Parathyroid adenoma (tissue), 2 donors: Measurements from ENCODE around the gene IST1.

ENCODE experiments used
- H2AFZ ChIP-seq: fragments of 300-600 bp; sonication (generic); one replicate; pipeline ENCODE4 v1.7.0; 2017; ENCODE audit warnings: antibody characterized with exemption, mild to moderate bottlenecking
- H3K27ac ChIP-seq: fragments of 300-600 bp; sonication (generic); one replicate; pipeline ENCODE4 v1.7.0; 2017
- H3K27me3 ChIP-seq: fragments of 300-600 bp; sonication (generic); one replicate; pipeline ENCODE4 v1.7.0; 2017; ENCODE audit warnings: low read length; ENCODE audit not compliant: control insufficient read depth, insufficient read depth
- H3K36me3 ChIP-seq: fragments of 300-600 bp; sonication (generic); one replicate; pipeline ENCODE4 v1.7.0; 2017; ENCODE audit warnings: low read length; ENCODE audit not compliant: control insufficient read depth, insufficient read depth
- H3K4me1 ChIP-seq: fragments of 300-600 bp; sonication (generic); one replicate; pipeline ENCODE4 v1.7.0; 2017; ENCODE audit warnings: control low read depth
- H3K4me2 ChIP-seq: fragments of 300-600 bp; sonication (generic); one replicate; pipeline ENCODE4 v1.7.0; 2017; ENCODE audit warnings: low read length
- H3K4me3 ChIP-seq: fragments of 300-600 bp; sonication (generic); one replicate; pipeline ENCODE4 v1.7.0; 2017; ENCODE audit warnings: low read depth, low read length
- H3K79me2 ChIP-seq: fragments of 300-600 bp; sonication (generic); one replicate; pipeline ENCODE4 v1.7.0; 2017; ENCODE audit warnings: control low read depth
- H3K9ac ChIP-seq: fragments of 300-600 bp; sonication (generic); one replicate; pipeline ENCODE4 v1.7.0; 2017; ENCODE audit warnings: mild to moderate bottlenecking
- H3K9me3 ChIP-seq: fragments of 300-600 bp; sonication (generic); one replicate; pipeline ENCODE4 v1.7.0; 2017; ENCODE audit warnings: low read length; ENCODE audit not compliant: control insufficient read depth
- CTCF ChIP-seq: fragments of 300-600 bp; sonication (generic); IDR thresholded peaks from one replicate; pipeline ENCODE4 v1.7.0; 2017; ENCODE audit warnings: antibody characterized with exemption, mild to moderate bottlenecking
- donor health status: primary hyperparathyroidism.

The IST1 gene

DNA sequence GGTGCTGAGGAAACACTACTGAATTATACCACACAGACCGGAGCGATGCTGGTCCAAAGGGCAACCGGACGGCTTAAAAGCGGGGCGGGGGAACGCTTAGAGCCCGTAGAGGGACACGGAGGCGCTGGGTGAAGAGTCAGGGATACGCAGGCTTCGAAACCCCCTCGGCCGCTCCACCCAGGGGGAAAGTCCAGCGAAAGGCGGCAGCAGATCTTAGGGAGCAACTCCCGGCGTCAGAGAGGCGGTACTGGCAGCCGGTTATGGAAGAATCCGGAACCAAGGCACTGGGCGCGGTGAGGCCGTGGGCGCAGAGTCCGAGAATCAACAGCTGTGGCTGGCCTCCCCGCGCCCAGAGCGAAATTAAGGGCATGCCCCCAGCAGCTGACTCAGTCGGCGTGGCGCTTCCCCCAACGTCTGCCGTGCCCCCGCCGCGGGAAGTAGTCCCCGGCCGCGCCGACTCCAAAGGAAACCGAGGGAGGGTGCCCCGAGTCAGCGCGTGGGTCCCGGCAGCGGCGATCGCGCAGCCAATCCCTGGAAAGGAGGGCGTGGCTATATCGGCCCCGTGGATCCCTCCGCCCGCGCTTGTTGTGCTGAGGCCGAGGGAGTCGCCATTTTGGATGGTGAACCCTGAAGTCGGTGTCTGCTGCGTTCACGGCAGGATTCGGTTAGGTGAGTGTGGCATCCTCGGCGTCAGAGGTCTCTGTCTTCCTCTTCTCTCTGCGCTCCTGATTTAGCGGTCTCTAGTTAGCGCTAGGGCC lies at the start of gene IST1:
IST1 (plus strand) TSS at position 611 of the 758 bp plus-strand sequence. CDS start 20,110 bp downstream, outside the sequence.
- Histone ChIP-seq H3K4me3 (peak within 1 kb of the TSS; percentile 99), H3K9ac (peak within 1 kb of the TSS; percentile 98)

DNA sequence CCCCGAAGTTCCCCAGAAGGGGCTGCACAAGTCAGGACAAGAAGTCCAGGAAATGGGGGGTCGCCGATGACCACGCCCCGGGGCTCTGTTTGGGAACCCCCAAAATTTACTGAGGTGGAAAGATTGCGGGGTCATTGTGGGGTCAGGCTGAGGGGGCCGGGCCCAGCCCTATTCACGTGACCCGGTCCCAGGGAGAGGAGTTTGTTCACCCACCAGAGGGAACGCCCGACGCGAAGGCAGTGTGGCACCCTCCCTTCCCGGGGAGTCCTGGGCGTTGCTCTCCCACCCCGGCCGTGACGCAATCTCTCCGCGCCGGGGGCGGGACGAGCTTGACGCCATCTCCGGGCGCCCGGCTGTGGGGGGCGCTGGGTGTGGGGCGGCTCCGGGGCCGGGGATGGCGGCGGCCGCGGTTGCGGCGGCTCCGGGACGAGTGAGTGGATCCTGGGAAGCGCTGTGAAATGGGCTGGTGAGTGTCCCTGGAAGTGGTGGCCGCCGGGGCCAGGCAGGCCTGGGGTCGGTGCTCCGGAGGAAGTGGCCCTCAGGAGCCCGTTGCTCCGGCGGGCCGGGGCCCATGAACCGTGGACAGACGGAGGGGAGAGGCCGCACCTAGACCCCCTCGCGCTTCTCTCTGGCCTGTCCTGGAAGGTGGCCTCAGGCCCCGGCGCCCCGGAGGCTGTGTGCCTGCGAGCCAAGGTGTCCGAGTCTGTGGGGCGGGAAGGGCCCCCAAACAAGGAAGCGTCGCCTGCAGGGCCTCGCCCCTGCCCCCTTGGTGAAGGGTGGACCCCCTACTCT lies 49.5 kb upstream of the IST1 start, which contains the start of gene ATXN1L:
ATXN1L (plus strand) TSS at position 338 of the 792 bp plus-strand sequence. CDS start 3,765 bp downstream, outside the sequence.
- Histone ChIP-seq H3K4me3 (peak within 1 kb of the TSS; percentile 90), H3K9ac (peak within 1 kb of the TSS; percentile 80), H3K36me3 (no peaks in the 10 kb centered on the region), H2AFZ (peak within 1 kb of the TSS; percentile 98), H3K79me2 (peaks cover 22% of the 10 kb centered on the region), H3K4me1 (peaks cover 5% of the 10 kb centered on the region), H3K27me3 (no peaks in the 10 kb centered on the region), H3K4me2 (peak within 1 kb of the TSS; percentile 69), H3K27ac (peak within 1 kb of the TSS; percentile 84), H3K9me3 (no peaks in the 10 kb centered on the region)
- TF ChIP-seq CTCF = no peak

More for the DNA sequence above, at the start of gene IST1:
- Histone ChIP-seq H3K4me2 (peak within 1 kb of the TSS; percentile 97), H3K27ac (peak within 1 kb of the TSS; percentile 96), H2AFZ (peak within 1 kb of the TSS; percentile 88), H3K79me2 (peaks cover 39% of the 10 kb centered on the region), H3K4me1 (no peaks in the 10 kb centered on the region), H3K9me3 (no peaks in the 10 kb centered on the region), H3K36me3 (no peaks in the 10 kb centered on the region), H3K27me3 (no peaks in the 10 kb centered on the region)
- peak; percentile 11 for TF ChIP-seq CTCF

- H3K4me3 ChIP-seq = peak overlapping the region; percentile 90
- H3K4me2 ChIP-seq = peak overlapping the region; percentile 69
- peaks cover 24% of the 10 kb centered on the region for H3K79me2 ChIP-seq
- H3K36me3 ChIP-seq = no peaks in the 10 kb centered on the region
- peak overlapping the region; percentile 98 for H2AFZ ChIP-seq
- H3K9me3 ChIP-seq = no peaks in the 10 kb centered on the region
- H3K4me1 ChIP-seq = peaks cover 5% of the 10 kb centered on the region
- no peaks in the 10 kb centered on the region for H3K27me3 ChIP-seq
- no peak for TF ChIP-seq CTCF
- H3K9ac ChIP-seq = peak overlapping the region; percentile 80
- H3K27ac ChIP-seq = peak overlapping the region; percentile 84
Observed at GRCh38 chr16:71846431-71846830, 48.9 kb upstream of the IST1 start.

DNA sequence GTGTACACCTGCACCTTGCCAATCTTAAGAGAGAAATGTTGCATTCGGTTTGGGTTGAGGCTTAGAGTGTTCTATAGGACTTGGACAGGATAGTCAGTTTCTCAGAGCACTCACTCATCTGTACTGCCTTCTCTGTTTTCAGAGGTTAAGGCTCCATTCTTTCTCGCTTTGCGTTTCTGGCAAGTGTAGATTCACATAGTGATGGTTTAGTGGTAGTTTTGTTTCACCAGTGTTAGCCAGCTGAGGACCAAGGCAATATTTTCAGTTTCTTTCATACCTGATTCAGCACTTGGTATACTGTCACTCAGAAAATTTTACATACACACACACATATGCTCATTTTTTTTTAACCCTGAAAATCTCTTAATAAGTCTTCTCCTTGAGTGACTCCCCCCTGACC lies 48.2 kb upstream of the IST1 start:
- no peak overlapping the region for H3K9ac ChIP-seq
- no peak overlapping the region for H3K27ac ChIP-seq
- H3K79me2 ChIP-seq = peaks cover 27% of the 10 kb centered on the region
- H3K4me1 ChIP-seq = peaks cover 3% of the 10 kb centered on the region
- H3K4me2 ChIP-seq = peak overlapping the region; percentile 69
- no peaks in the 10 kb centered on the region for H3K27me3 ChIP-seq
- no peak for TF ChIP-seq CTCF
- H3K9me3 ChIP-seq = no peaks in the 10 kb centered on the region
- H3K4me3 ChIP-seq = peak overlapping the region; percentile 90
- H3K36me3 ChIP-seq = no peaks in the 10 kb centered on the region
- no peak overlapping the region for H2AFZ ChIP-seq
